ENCODE results near the gene PDGFB. TPM values are rescaled to one million over a fixed set of nuclear protein-coding genes. Genes with fewer than 3 reads are reported as not detected.

PDGFB gene
- total RNA-seq, 2 donors from 2014 or later = 10.8 to 12.6 TPM

- Histone ChIP-seq H3K4me3 (peak overlapping the region; percentile 72), H3K9me3 (no peaks in the 10 kb centered on the region), H3K4me1 (ENCODE audit: control insufficient read depth in 1 of 2, low read depth in 2 of 2) (peaks cover 16 to 34% of the 10 kb centered on the region in 2 donors), H3K36me3 (no peaks in the 10 kb centered on the region), H3K27me3 (replicated peaks; ENCODE audit: insufficient read depth) (peaks cover 6% of the 10 kb centered on the region), H3K27ac (no peak overlapping the region)
- ATAC-seq (ENCODE audit: insufficient number of reproducible peaks, low FRiP score, low read depth) (no peak), DNase-seq (ENCODE audit: low spot score) (no peak)
- TF ChIP-seq CTCF (IDR thresholded peaks at IDR 0.05) = no peak
Observed at GRCh38 chr22:39244136-39244495, 666 bp downstream of the PDGFB start.

DNA sequence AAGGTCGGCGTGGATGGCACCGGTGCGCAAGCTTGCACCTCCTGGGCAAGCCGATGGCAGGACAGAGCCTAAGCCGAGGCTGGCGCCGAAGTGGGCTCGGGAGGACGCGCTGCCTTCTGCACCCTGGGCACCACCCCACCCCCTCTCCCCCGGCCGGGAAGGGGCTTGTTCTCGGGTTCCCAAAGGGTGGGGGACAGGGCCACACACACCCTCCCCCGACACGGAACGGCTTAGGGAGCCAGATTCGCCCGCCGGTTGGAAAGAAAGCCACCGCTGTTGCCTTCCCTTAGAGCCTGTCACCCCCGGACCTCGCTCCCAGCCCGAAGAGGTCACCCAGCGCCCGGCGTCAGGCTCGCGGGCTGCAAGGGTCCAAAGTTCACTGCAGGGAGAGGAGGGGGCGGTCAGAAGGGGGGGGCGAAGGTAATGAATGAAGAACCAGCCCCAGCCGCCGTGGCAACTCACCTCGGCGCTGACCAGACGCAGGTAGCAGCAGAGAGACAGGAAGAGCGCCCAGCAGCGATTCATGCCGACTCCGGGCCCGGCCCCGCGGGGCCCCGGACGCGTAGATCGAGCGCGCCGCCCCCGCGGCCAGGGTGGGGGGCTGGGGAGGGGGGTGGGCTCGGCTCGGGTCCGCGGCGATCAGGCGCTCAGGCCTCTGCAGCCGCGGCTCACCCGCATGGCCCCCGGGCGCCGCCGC lies 1.2 kb downstream of the PDGFB start:
- ATAC-seq (ENCODE audit: insufficient number of reproducible peaks, low FRiP score, low read depth) = no peak

DNA sequence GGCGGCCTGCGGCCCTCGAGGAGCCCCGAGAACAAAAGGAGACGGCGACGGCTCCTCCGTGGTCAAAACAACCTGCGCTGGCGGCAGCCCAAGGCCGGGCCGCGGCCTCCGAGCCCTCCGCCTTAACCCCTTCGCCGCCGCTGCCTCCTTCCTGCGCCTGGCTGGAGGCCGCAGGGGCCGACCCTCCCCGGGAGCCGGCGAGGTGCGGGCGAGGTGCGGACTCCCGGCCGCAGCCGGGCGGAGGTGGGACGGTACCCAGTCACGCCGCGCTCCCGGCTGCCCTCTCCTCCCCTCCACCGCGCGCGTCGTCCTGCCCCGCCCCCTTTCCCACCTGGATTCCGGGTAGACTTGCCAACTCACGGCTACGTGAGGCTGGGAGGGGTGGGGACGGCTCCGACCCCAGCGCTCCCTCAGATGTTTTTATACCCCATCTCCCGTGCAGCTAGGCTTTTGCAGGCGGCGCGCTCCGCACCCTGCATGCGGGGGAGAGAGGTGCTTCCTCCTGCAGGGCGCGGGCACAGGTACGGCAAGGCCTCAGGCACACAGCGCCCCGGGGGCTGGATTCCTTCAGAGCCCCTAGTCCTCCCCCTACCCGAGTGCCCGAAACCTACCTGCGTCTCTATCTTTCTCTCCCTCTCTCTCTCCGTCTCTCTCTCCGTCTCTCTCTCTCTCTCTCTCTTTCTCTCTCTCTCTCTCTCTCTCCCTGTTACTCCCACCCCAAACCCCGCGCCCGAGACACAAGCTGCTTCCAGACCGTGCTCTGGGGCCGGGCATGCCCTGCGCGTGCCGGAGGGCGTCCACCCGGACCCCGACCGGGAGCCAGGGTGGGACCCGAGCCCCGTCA lies 2.0 kb downstream of the PDGFB start:
- Histone ChIP-seq H3K27me3 (replicated peaks; ENCODE audit: insufficient read depth) (peaks cover 6% of the 10 kb centered on the region), H3K9me3 (no peaks in the 10 kb centered on the region), H3K4me1 (ENCODE audit: control insufficient read depth in 1 of 2, low read depth in 2 of 2) (peaks cover 16 to 34% of the 10 kb centered on the region in 2 donors), H3K36me3 (no peaks in the 10 kb centered on the region), H3K4me3 (peak overlapping the region; percentile 72), H3K27ac (peak overlapping the region in 1 of 2 donors; percentile 15)
- ATAC-seq (ENCODE audit: insufficient number of reproducible peaks, low FRiP score, low read depth) (no peak), DNase-seq (ENCODE audit: low spot score) (no peak)
- TF ChIP-seq CTCF (IDR thresholded peaks at IDR 0.05) = no peak

More for the DNA sequence above, 1.2 kb downstream of the PDGFB start:
- TF ChIP-seq CTCF (IDR thresholded peaks at IDR 0.05) = no peak
- Histone ChIP-seq H3K27ac (peak overlapping the region in 1 of 2 donors; percentile 15), H3K4me1 (ENCODE audit: control insufficient read depth in 1 of 2, low read depth in 2 of 2) (peaks cover 16 to 34% of the 10 kb centered on the region in 2 donors), H3K9me3 (no peaks in the 10 kb centered on the region), H3K4me3 (peak overlapping the region; percentile 72), H3K36me3 (no peaks in the 10 kb centered on the region), H3K27me3 (replicated peaks; ENCODE audit: insufficient read depth) (peaks cover 6% of the 10 kb centered on the region)
- DNase-seq (ENCODE audit: low spot score) = no peak

DNA sequence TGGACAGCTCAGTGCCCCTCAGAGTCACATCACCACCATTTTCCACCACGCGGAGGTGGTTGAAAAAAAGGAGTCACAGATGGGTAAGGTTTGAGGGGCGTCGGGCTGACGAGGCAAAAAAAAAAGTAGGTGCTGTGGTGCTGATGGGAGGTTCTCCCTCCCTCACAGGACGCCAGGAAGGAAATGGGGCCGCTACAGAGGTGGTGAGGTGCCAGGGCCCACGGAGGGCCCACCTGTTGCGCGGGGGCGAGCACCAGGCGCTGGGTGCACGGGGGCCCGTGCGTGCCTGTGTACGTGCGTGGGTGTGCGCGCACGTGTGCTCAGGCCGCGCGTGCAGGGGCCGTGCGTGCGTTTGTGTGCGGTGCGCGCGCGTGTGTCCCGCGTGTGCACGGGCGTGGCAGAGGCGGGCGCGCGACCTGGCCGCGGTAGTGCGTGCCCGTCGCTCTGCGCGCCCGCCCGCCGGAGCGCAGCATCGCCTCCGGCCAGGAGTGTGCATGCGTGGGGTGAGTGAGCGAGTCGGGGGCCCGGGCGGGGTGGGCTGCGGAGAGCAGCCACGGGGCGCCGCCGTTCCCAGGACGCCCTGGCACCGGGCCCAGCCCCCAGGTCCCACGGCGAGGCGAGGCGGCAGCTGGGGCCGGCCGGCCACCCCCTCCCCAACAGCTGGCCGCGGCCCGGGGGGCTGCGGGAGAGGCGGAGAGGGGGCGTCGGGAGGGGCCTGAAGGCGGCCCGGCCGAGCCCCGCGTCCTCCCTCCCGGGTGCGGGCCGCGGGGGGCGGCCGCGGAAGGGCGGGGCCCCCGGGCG lies 2.8 kb downstream of the PDGFB start:
- Histone ChIP-seq H3K27ac (no peak overlapping the region), H3K4me3 (peak overlapping the region; percentile 72), H3K4me1 (ENCODE audit: control insufficient read depth in 1 of 2, low read depth in 2 of 2) (peaks cover 23 to 37% of the 10 kb centered on the region in 2 donors), H3K36me3 (no peaks in the 10 kb centered on the region), H3K27me3 (replicated peaks; ENCODE audit: insufficient read depth) (peaks cover 6% of the 10 kb centered on the region), H3K9me3 (no peaks in the 10 kb centered on the region)
- ATAC-seq (ENCODE audit: insufficient number of reproducible peaks, low FRiP score, low read depth) (no peak), DNase-seq (ENCODE audit: low spot score) (no peak)
- no peak for TF ChIP-seq CTCF (IDR thresholded peaks at IDR 0.05)

Data from thoracic aorta (tissue), 2 donors.